MM.1S (cell line): Measurements from ENCODE around the gene PLCH2.

Experiments used
- DNase-seq: peaks from one replicate; pipeline ENCODE4 v3.0.0-alpha.2; 2015
- H2AFZ ChIP-seq: fragments of 300-600 bp; sonication (generic); 2 replicates; pipeline ENCODE4 v1.6.0; 2016; ENCODE audit warnings: antibody characterized with exemption, low read length
- H3F3A ChIP-seq: fragments of 300-600 bp; sonication (generic); 2 replicates; pipeline ENCODE4 v1.6.1; 2016; ENCODE audit warnings: mild to moderate bottlenecking, antibody characterized with exemption, low read length, moderate library complexity, mixed read lengths; ENCODE audit not compliant: insufficient read depth
- H3K27ac ChIP-seq: fragments of 300-600 bp; sonication (generic); 2 replicates; pipeline ENCODE4 v1.5.1; 2016; ENCODE audit warnings: mild to moderate bottlenecking, low read length
- H3K27me3 ChIP-seq: fragments of 300-600 bp; sonication (generic); replicated peaks from 2 replicates; pipeline ENCODE4 v1.6.0; 2016; ENCODE audit warnings: low read length; ENCODE audit not compliant: insufficient read depth
- H3K36me3 ChIP-seq: fragments of 300-600 bp; sonication (generic); replicated peaks from 2 replicates; pipeline ENCODE4 v1.6.1; 2016; ENCODE audit warnings: mild to moderate bottlenecking, low read length, mixed read lengths; ENCODE audit not compliant: insufficient read depth
- H3K4me1 ChIP-seq: fragments of 300-600 bp; sonication (generic); 2 replicates; pipeline ENCODE4 v1.6.1; 2016; ENCODE audit warnings: low read length, mixed read lengths
- H3K4me2 ChIP-seq: fragments of 300-600 bp; sonication (generic); 2 replicates; pipeline ENCODE4 v1.6.0; 2016; ENCODE audit warnings: low read depth, low read length
- H3K4me3 ChIP-seq: fragments of 300-600 bp; sonication (generic); 2 replicates; pipeline ENCODE4 v1.5.1; 2016; ENCODE audit warnings: low read length, mixed read lengths
- H3K79me2 ChIP-seq: fragments of 300-600 bp; sonication (generic); 2 replicates; pipeline ENCODE4 v1.6.1; 2016; ENCODE audit warnings: mixed run types, low read length, mixed read lengths
- H3K9ac ChIP-seq: fragments of 300-600 bp; sonication (generic); 2 replicates; pipeline ENCODE4 v1.6.1; 2016; ENCODE audit warnings: low read length, mixed read lengths
- H3K9me2 ChIP-seq: fragments of 300-600 bp; sonication (generic); replicated peaks from 2 replicates; pipeline ENCODE4 v1.6.1; 2016; ENCODE audit warnings: mild to moderate bottlenecking, low read length, mixed read lengths; ENCODE audit not compliant: insufficient read depth
- H3K9me3 ChIP-seq: fragments of 300-600 bp; sonication (generic); replicated peaks from 2 replicates; pipeline ENCODE4 v1.6.1; 2016; ENCODE audit warnings: mild to moderate bottlenecking, low read length, mixed read lengths; ENCODE audit not compliant: insufficient read depth
- H4K20me1 ChIP-seq: fragments of 300-600 bp; sonication (generic); 2 replicates; pipeline ENCODE4 v1.6.1; 2016; ENCODE audit warnings: mild to moderate bottlenecking, low read length, moderate library complexity, mixed read lengths; ENCODE audit not compliant: insufficient read depth
- CTCF ChIP-seq: fragments of 300-600 bp; sonication (generic); IDR thresholded peaks from 2 replicates; pipeline ENCODE4 v1.5.1; 2016; ENCODE audit warnings: antibody characterized with exemption, low read length, mixed read lengths
- EZH2 ChIP-seq: fragments of 300-600 bp; sonication (generic); optimal IDR thresholded peaks from 2 replicates; pipeline ENCODE3; 2017; ENCODE audit warnings: low read depth, mild to moderate bottlenecking, antibody characterized with exemption, low read length, mixed read lengths
- EZH2phosphoT487 ChIP-seq: fragments of 300-600 bp; sonication (generic); IDR thresholded peaks from 2 replicates; pipeline ENCODE4 v1.6.1; 2018; ENCODE audit warnings: antibody characterized with exemption, low read length

PLCH2 gene

GRCh38 chr1:2474104-2474844 is 1.8 kb upstream of the PLCH2 start:
- no peak for DNase-seq
- Histone ChIP-seq H3K79me2 (no peaks in the 10 kb centered on the region), H3K9me2 (no peaks in the 10 kb centered on the region), H3K4me2 (no peak overlapping the region), H3K9me3 (no peaks in the 10 kb centered on the region), H3K27me3 (peaks cover 97% of the 10 kb centered on the region), H4K20me1 (no peaks in the 10 kb centered on the region), H3K4me3 (no peak overlapping the region), H3F3A (no peaks in the 10 kb centered on the region), H3K36me3 (no peaks in the 10 kb centered on the region), H2AFZ (no peak overlapping the region), H3K4me1 (no peaks in the 10 kb centered on the region), H3K9ac (no peak overlapping the region), H3K27ac (no peak overlapping the region)
- TF ChIP-seq EZH2phosphoT487 (no peak), CTCF (no peak), EZH2 (no peak)

GRCh38 chr1:2474933-2475371 is 1.1 kb upstream of the PLCH2 start:
- H3K27ac ChIP-seq, result no peak overlapping the region
- no peak overlapping the region for H3K4me2 ChIP-seq
- H3K36me3 ChIP-seq, result no peaks in the 10 kb centered on the region
- no peaks in the 10 kb centered on the region for H3K9me2 ChIP-seq
- no peaks in the 10 kb centered on the region for H3F3A ChIP-seq
- no peaks in the 10 kb centered on the region for H3K9me3 ChIP-seq
- peaks cover 90% of the 10 kb centered on the region for H3K27me3 ChIP-seq
- H2AFZ ChIP-seq, result no peak overlapping the region
- H4K20me1 ChIP-seq, result no peaks in the 10 kb centered on the region
- H3K79me2 ChIP-seq, result no peaks in the 10 kb centered on the region
- H3K9ac ChIP-seq, result no peak overlapping the region
- H3K4me1 ChIP-seq, result peaks cover 5% of the 10 kb centered on the region
- DNase-seq, result no peak
- no peak overlapping the region for H3K4me3 ChIP-seq
- TF ChIP-seq EZH2, result no peak
- TF ChIP-seq EZH2phosphoT487, result no peak
- no peak for TF ChIP-seq CTCF

- Histone ChIP-seq H3K9me3 (no peaks in the 10 kb centered on the region), H3K27ac (no peak overlapping the region), H3K4me3 (no peak overlapping the region), H3K9ac (no peak overlapping the region), H3K27me3 (peaks cover 84% of the 10 kb centered on the region), H3K4me1 (peaks cover 11% of the 10 kb centered on the region), H3K9me2 (no peaks in the 10 kb centered on the region), H3K36me3 (no peaks in the 10 kb centered on the region), H4K20me1 (no peaks in the 10 kb centered on the region), H3K79me2 (no peaks in the 10 kb centered on the region), H2AFZ (no peak overlapping the region), H3K4me2 (no peak overlapping the region), H3F3A (0 out of 2 replicates have a peak, but pooled peaks cover 5% of the 10 kb centered on the region)
- no peak for DNase-seq
- TF ChIP-seq EZH2phosphoT487 (no peak), EZH2 (no peak), CTCF (no peak)
Observed at GRCh38 chr1:2475571-2475970, 518 bp upstream of the PLCH2 start.
